ENCODE measurements around the gene CLEC18A. TPM values are rescaled to one million over a fixed set of nuclear protein-coding genes. Genes with fewer than 3 reads are reported as not detected.

Gene CLEC18A
- total and polyA plus RNA-seq, 2 experiments from 2014 or later: 0.13 to 0.90 TPM

DNA sequence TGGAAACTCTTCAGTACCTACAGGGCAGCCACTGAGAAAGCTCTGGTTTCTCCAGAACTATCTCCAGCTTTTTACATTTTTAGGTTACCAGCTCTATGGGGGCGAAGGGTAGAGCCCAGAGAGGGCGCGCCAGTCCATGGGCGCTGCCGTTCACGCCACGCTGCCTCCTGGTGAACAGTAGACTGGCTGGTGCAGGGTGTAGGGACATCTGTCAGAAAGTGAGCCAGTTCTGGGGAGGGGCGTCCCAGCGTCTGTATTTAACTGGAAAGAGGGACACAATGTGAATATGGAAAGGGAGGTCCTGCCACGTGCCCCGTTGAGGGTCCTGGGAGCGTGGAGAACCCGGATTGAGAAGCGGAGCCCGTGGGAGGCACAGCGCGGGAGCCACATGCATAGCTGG is 16.4 kb upstream of the CLEC18A start:
- 0 out of 2 replicates have a peak, but pooled peaks cover 6% of the 10 kb centered on the region for H3K36me3 ChIP-seq (ENCODE audit: insufficient read depth)
- Mint-ChIP-seq H3K4me3 (no peak overlapping the region), H3K27ac (no peak overlapping the region)

More for the DNA sequence above, 16.4 kb upstream of the CLEC18A start:
- Mint-ChIP-seq H3K9me3 (no peaks in the 10 kb centered on the region; the same call in 2 of the 3 replicates), H3K27me3 (ENCODE audit: insufficient read depth, low read depth, poor library complexity) (no peaks in the 10 kb centered on the region), H3K36me3 (ENCODE audit: low read depth) (peaks cover 27% of the 10 kb centered on the region), H3K4me1 (no peaks in the 10 kb centered on the region)
- H3K4me2 ChIP-seq: no peak overlapping the region
- TF ChIP-seq, protein P1, sequence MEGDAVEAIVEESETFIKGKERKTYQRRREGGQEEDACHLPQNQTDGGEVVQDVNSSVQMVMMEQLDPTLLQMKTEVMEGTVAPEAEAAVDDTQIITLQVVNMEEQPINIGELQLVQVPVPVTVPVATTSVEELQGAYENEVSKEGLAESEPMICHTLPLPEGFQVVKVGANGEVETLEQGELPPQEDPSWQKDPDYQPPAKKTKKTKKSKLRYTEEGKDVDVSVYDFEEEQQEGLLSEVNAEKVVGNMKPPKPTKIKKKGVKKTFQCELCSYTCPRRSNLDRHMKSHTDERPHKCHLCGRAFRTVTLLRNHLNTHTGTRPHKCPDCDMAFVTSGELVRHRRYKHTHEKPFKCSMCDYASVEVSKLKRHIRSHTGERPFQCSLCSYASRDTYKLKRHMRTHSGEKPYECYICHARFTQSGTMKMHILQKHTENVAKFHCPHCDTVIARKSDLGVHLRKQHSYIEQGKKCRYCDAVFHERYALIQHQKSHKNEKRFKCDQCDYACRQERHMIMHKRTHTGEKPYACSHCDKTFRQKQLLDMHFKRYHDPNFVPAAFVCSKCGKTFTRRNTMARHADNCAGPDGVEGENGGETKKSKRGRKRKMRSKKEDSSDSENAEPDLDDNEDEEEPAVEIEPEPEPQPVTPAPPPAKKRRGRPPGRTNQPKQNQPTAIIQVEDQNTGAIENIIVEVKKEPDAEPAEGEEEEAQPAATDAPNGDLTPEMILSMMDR (conservative IDR thresholded peaks at IDR 0.05; ENCODE audit: low read depth in 2 of 2): no peak
- TF ChIP-seq EZH2 (IDR thresholded peaks at IDR 0.05; ENCODE audit: low read depth, unreplicated experiment) (no peak), EZH2phosphoT487 (IDR thresholded peaks at IDR 0.05; ENCODE audit: unreplicated experiment) (no peak), ZNF114 (CRISPR knock-in tag; IDR thresholded peaks at IDR 0.05) (no peak), CREB1 (CRISPR knock-in tag; IDR thresholded peaks at IDR 0.05; ENCODE audit: low read depth) (no peak), NANOG (IDR thresholded peaks at IDR 0.05; ENCODE audit: borderline replicate concordance) (no peak), JUNB (IDR thresholded peaks at IDR 0.05; ENCODE audit: unreplicated experiment) (no peak), STAT1 (IDR thresholded peaks at IDR 0.05; ENCODE audit: unreplicated experiment) (no peak), POLR2AphosphoS5 (IDR thresholded peaks at IDR 0.05; ENCODE audit: low read depth) (no peak), ZNF331 (CRISPR knock-in tag; IDR thresholded peaks at IDR 0.05; ENCODE audit: low read depth) (no peak)
- TF ChIP-seq, protein P2, sequence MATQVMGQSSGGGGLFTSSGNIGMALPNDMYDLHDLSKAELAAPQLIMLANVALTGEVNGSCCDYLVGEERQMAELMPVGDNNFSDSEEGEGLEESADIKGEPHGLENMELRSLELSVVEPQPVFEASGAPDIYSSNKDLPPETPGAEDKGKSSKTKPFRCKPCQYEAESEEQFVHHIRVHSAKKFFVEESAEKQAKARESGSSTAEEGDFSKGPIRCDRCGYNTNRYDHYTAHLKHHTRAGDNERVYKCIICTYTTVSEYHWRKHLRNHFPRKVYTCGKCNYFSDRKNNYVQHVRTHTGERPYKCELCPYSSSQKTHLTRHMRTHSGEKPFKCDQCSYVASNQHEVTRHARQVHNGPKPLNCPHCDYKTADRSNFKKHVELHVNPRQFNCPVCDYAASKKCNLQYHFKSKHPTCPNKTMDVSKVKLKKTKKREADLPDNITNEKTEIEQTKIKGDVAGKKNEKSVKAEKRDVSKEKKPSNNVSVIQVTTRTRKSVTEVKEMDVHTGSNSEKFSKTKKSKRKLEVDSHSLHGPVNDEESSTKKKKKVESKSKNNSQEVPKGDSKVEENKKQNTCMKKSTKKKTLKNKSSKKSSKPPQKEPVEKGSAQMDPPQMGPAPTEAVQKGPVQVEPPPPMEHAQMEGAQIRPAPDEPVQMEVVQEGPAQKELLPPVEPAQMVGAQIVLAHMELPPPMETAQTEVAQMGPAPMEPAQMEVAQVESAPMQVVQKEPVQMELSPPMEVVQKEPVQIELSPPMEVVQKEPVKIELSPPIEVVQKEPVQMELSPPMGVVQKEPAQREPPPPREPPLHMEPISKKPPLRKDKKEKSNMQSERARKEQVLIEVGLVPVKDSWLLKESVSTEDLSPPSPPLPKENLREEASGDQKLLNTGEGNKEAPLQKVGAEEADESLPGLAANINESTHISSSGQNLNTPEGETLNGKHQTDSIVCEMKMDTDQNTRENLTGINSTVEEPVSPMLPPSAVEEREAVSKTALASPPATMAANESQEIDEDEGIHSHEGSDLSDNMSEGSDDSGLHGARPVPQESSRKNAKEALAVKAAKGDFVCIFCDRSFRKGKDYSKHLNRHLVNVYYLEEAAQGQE (IDR thresholded peaks at IDR 0.05; ENCODE audit: unreplicated experiment): no peak
- TF ChIP-seq, protein P3, sequence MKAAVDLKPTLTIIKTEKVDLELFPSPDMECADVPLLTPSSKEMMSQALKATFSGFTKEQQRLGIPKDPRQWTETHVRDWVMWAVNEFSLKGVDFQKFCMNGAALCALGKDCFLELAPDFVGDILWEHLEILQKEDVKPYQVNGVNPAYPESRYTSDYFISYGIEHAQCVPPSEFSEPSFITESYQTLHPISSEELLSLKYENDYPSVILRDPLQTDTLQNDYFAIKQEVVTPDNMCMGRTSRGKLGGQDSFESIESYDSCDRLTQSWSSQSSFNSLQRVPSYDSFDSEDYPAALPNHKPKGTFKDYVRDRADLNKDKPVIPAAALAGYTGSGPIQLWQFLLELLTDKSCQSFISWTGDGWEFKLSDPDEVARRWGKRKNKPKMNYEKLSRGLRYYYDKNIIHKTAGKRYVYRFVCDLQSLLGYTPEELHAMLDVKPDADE (IDR thresholded peaks at IDR 0.05): no peak
- TF ChIP-seq, protein P4, sequence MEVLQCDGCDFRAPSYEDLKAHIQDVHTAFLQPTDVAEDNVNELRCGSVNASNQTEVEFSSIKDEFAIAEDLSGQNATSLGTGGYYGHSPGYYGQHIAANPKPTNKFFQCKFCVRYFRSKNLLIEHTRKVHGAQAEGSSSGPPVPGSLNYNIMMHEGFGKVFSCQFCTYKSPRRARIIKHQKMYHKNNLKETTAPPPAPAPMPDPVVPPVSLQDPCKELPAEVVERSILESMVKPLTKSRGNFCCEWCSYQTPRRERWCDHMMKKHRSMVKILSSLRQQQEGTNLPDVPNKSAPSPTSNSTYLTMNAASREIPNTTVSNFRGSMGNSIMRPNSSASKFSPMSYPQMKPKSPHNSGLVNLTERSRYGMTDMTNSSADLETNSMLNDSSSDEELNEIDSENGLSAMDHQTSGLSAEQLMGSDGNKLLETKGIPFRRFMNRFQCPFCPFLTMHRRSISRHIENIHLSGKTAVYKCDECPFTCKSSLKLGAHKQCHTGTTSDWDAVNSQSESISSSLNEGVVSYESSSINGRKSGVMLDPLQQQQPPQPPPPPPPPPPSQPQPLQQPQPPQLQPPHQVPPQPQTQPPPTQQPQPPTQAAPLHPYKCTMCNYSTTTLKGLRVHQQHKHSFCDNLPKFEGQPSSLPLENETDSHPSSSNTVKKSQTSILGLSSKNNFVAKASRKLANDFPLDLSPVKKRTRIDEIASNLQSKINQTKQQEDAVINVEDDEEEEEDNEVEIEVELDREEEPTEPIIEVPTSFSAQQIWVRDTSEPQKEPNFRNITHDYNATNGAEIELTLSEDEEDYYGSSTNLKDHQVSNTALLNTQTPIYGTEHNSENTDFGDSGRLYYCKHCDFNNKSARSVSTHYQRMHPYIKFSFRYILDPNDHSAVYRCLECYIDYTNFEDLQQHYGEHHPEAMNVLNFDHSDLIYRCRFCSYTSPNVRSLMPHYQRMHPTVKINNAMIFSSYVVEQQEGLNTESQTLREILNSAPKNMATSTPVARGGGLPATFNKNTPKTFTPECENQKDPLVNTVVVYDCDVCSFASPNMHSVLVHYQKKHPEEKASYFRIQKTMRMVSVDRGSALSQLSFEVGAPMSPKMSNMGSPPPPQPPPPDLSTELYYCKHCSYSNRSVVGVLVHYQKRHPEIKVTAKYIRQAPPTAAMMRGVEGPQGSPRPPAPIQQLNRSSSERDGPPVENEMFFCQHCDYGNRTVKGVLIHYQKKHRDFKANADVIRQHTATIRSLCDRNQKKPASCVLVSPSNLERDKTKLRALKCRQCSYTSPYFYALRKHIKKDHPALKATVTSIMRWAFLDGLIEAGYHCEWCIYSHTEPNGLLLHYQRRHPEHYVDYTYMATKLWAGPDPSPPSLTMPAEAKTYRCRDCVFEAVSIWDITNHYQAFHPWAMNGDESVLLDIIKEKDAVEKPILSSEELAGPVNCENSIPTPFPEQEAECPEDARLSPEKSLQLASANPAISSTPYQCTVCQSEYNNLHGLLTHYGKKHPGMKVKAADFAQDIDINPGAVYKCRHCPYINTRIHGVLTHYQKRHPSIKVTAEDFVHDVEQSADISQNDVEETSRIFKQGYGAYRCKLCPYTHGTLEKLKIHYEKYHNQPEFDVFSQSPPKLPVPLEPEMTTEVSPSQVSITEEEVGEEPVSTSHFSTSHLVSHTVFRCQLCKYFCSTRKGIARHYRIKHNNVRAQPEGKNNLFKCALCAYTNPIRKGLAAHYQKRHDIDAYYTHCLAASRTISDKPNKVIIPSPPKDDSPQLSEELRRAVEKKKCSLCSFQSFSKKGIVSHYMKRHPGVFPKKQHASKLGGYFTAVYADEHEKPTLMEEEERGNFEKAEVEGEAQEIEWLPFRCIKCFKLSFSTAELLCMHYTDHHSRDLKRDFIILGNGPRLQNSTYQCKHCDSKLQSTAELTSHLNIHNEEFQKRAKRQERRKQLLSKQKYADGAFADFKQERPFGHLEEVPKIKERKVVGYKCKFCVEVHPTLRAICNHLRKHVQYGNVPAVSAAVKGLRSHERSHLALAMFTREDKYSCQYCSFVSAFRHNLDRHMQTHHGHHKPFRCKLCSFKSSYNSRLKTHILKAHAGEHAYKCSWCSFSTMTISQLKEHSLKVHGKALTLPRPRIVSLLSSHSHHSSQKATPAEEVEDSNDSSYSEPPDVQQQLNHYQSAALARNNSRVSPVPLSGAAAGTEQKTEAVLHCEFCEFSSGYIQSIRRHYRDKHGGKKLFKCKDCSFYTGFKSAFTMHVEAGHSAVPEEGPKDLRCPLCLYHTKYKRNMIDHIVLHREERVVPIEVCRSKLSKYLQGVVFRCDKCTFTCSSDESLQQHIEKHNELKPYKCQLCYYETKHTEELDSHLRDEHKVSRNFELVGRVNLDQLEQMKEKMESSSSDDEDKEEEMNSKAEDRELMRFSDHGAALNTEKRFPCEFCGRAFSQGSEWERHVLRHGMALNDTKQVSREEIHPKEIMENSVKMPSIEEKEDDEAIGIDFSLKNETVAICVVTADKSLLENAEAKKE (CRISPR knock-in tag; IDR thresholded peaks at IDR 0.05): no peak
- no peak for ATAC-seq
- DNase-seq (ENCODE audit: low spot score): no peak
- no peak overlapping the region for H3K4me3 ChIP-seq
- H3K27ac ChIP-seq (ENCODE audit: low read depth): no peak overlapping the region
- no peaks in the 10 kb centered on the region for H4K20me1 ChIP-seq (replicated peaks; ENCODE audit: insufficient read depth)
- H3K4me1 ChIP-seq (ENCODE audit: insufficient read depth): no peaks in the 10 kb centered on the region
- H3K9me2 ChIP-seq (ENCODE audit: insufficient read depth): no peaks in the 10 kb centered on the region
- no peaks in the 10 kb centered on the region for H3K79me2 ChIP-seq (replicated peaks; ENCODE audit: insufficient read depth)
- H2AFZ ChIP-seq: no peak overlapping the region
- no peaks in the 10 kb centered on the region for H3K27me3 ChIP-seq (ENCODE audit: insufficient read depth)
- H3F3A ChIP-seq (replicated peaks; ENCODE audit: low read depth): 0 out of 2 replicates have a peak, but pooled peaks cover 5% of the 10 kb centered on the region
